Pancreas (tissue), 10 donors: ENCODE measurements around the gene WDPCP. TPM values are rescaled to one million over a fixed set of nuclear protein-coding genes. Genes with fewer than 3 reads are reported as not detected.
"Not testable (repeated sequence)": the region's sequence is repeated elsewhere in the genome, so short reads cannot be mapped to it uniquely, and the experiment has no call there.

ENCODE experiments used
- ATAC-seq, 4 donors: fragments of 200-7000 bp; cut with Tn5 transposase; one replicate each; pipeline versions ENCODE4 v1.8.0 to v1.9.1; 2020; ENCODE audit warnings: mild to moderate bottlenecking in 4 of 4, moderate library complexity in 4 of 4
- DNase-seq, 6 donors: peaks; one replicate each; pipeline ENCODE4 v3.0.0-alpha.2; 2020
- FAIRE-seq: peaks from 2 replicates; lab custom pipeline; 2012; peaks lifted over from hg19 to GRCh38; lab: Jason Lieb, UNC
- H3K27ac ChIP-seq, 4 donors: fragments of 200-600 bp; sonication (generic); 1 replicate in 3 of 4; 2 replicates in 1 of 4; pipeline versions ENCODE4 v1.5.0 to v1.8.0; 2020
- H3K27me3 ChIP-seq, 4 donors: fragments of 200-600 bp; one replicate each; pipeline ENCODE4 v1.8.0; 2021
- H3K36me3 ChIP-seq, 3 donors: fragments of 200-600 bp; sonication (generic) in 1 of 3; one replicate each; pipeline versions ENCODE4 v1.5.0 to v1.8.0; 2020 to 2021
- H3K4me1 ChIP-seq, 3 donors: fragments of 200-600 bp; one replicate each; pipeline ENCODE4 v1.8.0; 2021
- H3K4me3 ChIP-seq, 4 donors: fragments of 200-600 bp; sonication (generic) in 2 of 4; one replicate each; pipeline versions ENCODE4 v1.5.0 to v1.8.0; 2020 to 2021
- H3K9me3 ChIP-seq, 4 donors: fragments of 200-600 bp; one replicate each; pipeline ENCODE4 v1.8.0; 2021
- CTCF ChIP-seq, 4 donors: fragments of 200-600 bp; sonication (generic) in 3 of 4; IDR thresholded peaks; one replicate each; pipeline versions ENCODE4 v1.5.0 to v1.8.0; 2021; ENCODE audit warnings: antibody characterized with exemption in 4 of 4
- WGBS, 2 donors: extraction: QIAGEN DNeasy Blood & Tissue Kit; methylation state at CpG; one replicate each; pipeline ENCODE4 v1.1.7; 2013; 5-methylcytosine and 5-hydroxymethylcytosine counted together
- intact Hi-C, 3 donors: fragments of 100-400 bp; cut with DNase I; formaldehyde crosslinking; loops; one replicate each; pipeline versions ENCODE4 v1.11.1 to v1.14.2; 2022
- polyA plus RNA-seq, 2 donors: library from polyadenylated mRNA; stranded (reverse); fragments of 200-250 nt; gene quantifications; one replicate each; pipeline ENCODE4 v1.2.3, GENCODE V29; 2013
- total RNA-seq, 6 donors: library from RNA; stranded (reverse); fragmentation: NEBNext Ultra II Directional in 4 of 6; extraction: Animal tissue kit (Norgen Biotek cat#: 25700) in 4 of 6; gene quantifications; one replicate each; pipeline versions ENCODE4 v1.2.1 to v1.2.4, GENCODE V29; 2021 to 2023
- donor health status: healthy with polysubstance abuse.
- donor health status: DM: no; HTN: no; CAD: no; lungs with moderate emphysema.
- donor health status: DM: no; HTN: no; CAD: no.
- donor health status: control.
- donor health status: control.
- donor health status: Bipolar disorder and iron deficiency.
- donor health status: DM: yes; HTN: yes; CAD: no.
- donor health status: DM: no; HTN: no; CAD: no.
- donor health status: DM: no; HTN: no; CAD: no.
- donor health status: DM: yes; HTN: yes; CAD: no.

Gene WDPCP
- total and polyA plus RNA-seq, 8 donors, result 1.9 to 6.1 (median 4.2) TPM

- H3K27ac ChIP-seq, result no peak overlapping the region
- no peaks in the 10 kb centered on the region for H3K36me3 ChIP-seq
- no peak for ATAC-seq
- intact Hi-C loops, result no loop called here
- H3K4me3 ChIP-seq, result no peak overlapping the region
- H3K4me1 ChIP-seq, result no peaks in the 10 kb centered on the region
- FAIRE-seq, result no peak
- no peak for DNase-seq
- H3K27me3 ChIP-seq, result no peaks in the 10 kb centered on the region
- no peak for TF ChIP-seq CTCF (IDR thresholded peaks at IDR 0.05)
- H3K9me3 ChIP-seq, result no peaks in the 10 kb centered on the region
- whole genome bisulfite sequencing, 2 donors, result 93 to 96% methylated on average over 15 of the region's 15 CpGs
Measured at GRCh38 chr2:63627866-63628265, 39.6 kb upstream of the WDPCP start.

GRCh38 chr2:63623763-63624162 is 35.5 kb upstream of the WDPCP start:
- FAIRE-seq, H3K4me3 ChIP-seq, intact Hi-C loops, H3K9me3 ChIP-seq, H3K4me1 ChIP-seq, H3K36me3 ChIP-seq, DNase-seq, H3K27me3 ChIP-seq, ATAC-seq, H3K27ac ChIP-seq: not testable (repeated sequence)
- 70 to 82% methylated on average over 2 of the region's 2 CpGs for WGBS, 2 donors

- H3K4me1 ChIP-seq, result no peaks in the 10 kb centered on the region
Measured at GRCh38 chr2:63622751-63623150, 34.5 kb upstream of the WDPCP start.

GRCh38 chr2:63619328-63619727 is 31.1 kb upstream of the WDPCP start:
- FAIRE-seq, result no peak
- no peak for DNase-seq
- no peaks in the 10 kb centered on the region for H3K4me1 ChIP-seq
- no peaks in the 10 kb centered on the region for H3K9me3 ChIP-seq
- H3K4me3 ChIP-seq, result no peak overlapping the region
- H3K27me3 ChIP-seq, result no peaks in the 10 kb centered on the region
- H3K36me3 ChIP-seq, result no peaks in the 10 kb centered on the region
- TF ChIP-seq CTCF (IDR thresholded peaks at IDR 0.05), result no peak
- intact Hi-C loops, result no loop called here
- WGBS, 2 donors, result 92% methylated on average over 2 of the region's 2 CpGs
- ATAC-seq, result no peak
- H3K27ac ChIP-seq, result no peak overlapping the region

More at GRCh38 chr2:63622751-63623150, 34.5 kb upstream of the WDPCP start:
- Histone ChIP-seq H3K36me3 (no peaks in the 10 kb centered on the region), H3K27ac (no peak overlapping the region), H3K4me3 (no peak overlapping the region), H3K9me3 (no peaks in the 10 kb centered on the region), H3K27me3 (no peaks in the 10 kb centered on the region)
- ATAC-seq, result no peak
- no peak for FAIRE-seq
- DNase-seq, result no peak
- 95 to 97% methylated on average over 28 to 31 of the region's 31 CpGs for WGBS, 2 donors
- intact Hi-C loops, result no loop called here
- no peak for TF ChIP-seq CTCF (IDR thresholded peaks at IDR 0.05)

- no peak for FAIRE-seq
- no peak for ATAC-seq
- H3K4me3 ChIP-seq, result no peak overlapping the region
- no peaks in the 10 kb centered on the region for H3K4me1 ChIP-seq
- WGBS, 2 donors, result 80 to 81% methylated on average over 1 of the region's 1 CpG
- H3K9me3 ChIP-seq, result no peaks in the 10 kb centered on the region
- no peak for TF ChIP-seq CTCF (IDR thresholded peaks at IDR 0.05)
- H3K27me3 ChIP-seq, result no peaks in the 10 kb centered on the region
- H3K27ac ChIP-seq, result no peak overlapping the region
- DNase-seq, result no peak
- intact Hi-C loops, result no loop called here
- no peaks in the 10 kb centered on the region for H3K36me3 ChIP-seq
Measured at GRCh38 chr2:63617366-63617765, 29.1 kb upstream of the WDPCP start.
